Right ventricle myocardium inferior (tissue), 1 donor: ENCODE data around the gene ARPP21. TPM values are rescaled to one million over a fixed set of nuclear protein-coding genes. Genes with fewer than 3 reads are reported as not detected.

Experiments
- ATAC-seq: fragments of 200-7000 bp; cut with Tn5 transposase; one replicate; pipeline ENCODE4 v1.9.1; 2020; ENCODE audit warnings: mild to moderate bottlenecking, moderate library complexity
- DNase-seq: peaks from one replicate; pipeline ENCODE4 v3.0.0; 2021; ENCODE audit errors: missing footprints
- intact Hi-C: fragments of 100-400 bp; cut with DNase I; formaldehyde crosslinking; loops from one replicate; pipeline ENCODE4 v1.11.0; 2022
- total RNA-seq: library from RNA; stranded (reverse); fragmentation: NEBNext Ultra II Directional; extraction: Animal tissue kit (Norgen Biotek cat#: 25700); gene quantifications from one replicate; pipeline ENCODE4 v1.2.1, GENCODE V29; 2021
- donor health status: DM: no; HTN: yes; CAD: no; lungs with severe emphysema.

Gene ARPP21
- total RNA-seq, 1 donor from 2014 or later = not detected

DNA sequence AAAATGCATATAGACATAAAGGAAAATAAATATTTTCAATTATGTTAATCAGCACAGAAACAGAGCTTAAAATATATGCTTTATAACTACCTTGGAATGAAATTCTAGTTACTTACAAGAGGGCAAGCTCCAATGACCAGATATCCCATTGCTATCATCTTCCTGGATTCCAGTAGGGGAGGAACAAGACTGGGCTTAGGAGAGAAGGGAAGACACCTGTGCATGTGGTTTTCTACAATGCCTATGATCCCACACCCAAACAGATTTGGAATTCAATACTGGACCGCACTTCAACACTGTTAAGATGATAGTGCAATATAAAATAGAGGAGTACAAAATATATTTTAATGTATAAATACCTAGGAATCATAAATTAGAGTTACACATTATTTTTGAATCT lies 79.6 kb downstream of the ARPP21 start:
- ATAC-seq = no peak
- intact Hi-C loops = no loop called here
- DNase-seq = no peak

DNA sequence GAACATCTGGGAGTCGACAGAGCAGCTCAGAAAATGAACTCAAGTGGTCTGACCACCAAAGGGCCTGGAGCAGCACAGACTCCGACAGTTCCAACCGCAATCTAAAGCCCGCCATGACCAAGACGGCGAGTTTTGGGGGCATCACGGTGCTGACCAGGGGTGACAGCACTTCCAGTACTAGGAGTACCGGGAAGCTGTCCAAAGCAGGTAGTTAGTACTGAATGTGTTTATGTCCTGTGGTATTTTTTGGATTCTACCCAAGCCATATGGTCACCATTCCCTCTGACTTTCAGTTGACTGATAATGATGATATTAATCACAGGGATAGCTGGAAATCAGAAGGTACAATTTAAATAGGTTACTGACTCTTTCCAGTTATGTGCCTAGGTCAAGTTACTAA lies 82.3 kb downstream of the ARPP21 start:
- ATAC-seq (no peak), DNase-seq (peak; percentile 30)
- intact Hi-C loops = no loop called here

DNA sequence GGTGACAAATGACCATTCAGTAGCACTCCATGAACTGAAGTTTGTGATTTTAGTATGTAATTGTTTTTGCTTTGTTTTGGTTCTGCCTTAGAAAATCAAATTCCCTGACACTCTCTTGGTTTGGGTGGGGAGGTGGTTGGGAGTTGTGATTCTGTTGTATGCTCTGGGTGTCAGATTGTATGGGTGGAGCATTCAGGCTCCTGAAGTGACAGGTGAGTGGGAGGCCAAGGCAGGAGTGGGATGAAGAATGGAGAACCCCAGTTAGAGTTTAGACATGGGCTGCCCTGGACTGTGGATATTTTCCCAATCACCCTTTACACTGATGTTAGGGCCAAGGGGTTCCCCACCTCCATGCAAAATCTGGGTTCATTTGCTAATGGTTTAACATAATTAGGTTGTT lies 83.6 kb downstream of the ARPP21 start:
- ATAC-seq = no peak
- intact Hi-C loops = no loop called here
- DNase-seq = no peak

DNA sequence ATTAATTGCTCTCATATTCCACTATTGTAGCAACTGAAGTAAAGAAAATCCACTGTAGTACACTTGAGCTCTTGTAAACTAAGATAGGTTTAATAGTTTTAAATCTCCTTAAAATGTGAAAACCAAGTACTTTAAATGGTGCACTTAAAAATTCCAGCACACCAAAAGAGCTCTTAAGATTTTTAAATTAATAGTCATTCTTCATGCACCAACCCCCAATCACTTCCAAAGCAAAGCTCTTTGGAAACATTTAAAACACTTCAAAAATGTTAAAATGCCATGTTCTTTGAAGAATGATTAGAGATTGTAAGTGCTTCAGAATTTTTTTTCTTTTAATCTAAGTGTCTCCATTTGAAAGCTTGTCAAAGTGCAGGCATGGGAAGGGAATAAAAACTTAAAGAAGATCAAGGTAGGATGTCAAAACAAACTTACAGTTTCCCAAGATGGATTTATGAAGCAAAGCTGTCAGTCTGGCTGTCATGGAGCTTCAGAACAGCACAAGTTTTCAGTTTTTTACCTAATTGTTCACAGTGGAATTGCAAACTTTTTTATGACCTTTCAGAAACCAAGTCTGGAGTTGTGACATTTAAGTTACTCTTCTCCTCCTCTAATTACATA lies 84.3 kb downstream of the ARPP21 start:
- no peak for DNase-seq
- intact Hi-C loops = no loop called here
- no peak for ATAC-seq

DNA sequence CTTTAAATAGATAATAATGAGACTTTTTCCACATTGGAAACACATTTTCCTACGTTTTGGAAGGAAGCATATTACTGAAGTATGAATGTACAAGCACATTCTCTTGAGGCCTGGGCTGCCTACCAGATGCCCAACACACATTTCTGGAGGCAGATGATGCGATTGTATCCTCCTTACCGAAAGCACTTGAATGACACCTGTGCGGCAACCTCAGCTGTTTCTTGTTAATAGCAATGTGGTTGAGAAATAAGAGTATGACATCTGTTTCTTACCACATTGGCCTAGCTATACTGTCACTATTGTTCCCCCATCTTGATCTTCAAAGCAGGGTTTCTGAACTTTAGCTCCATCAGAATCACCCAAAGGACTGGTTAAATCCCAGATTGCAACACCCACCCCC lies 84.8 kb downstream of the ARPP21 start:
- DNase-seq (no peak), ATAC-seq (no peak)
- intact Hi-C loops = no loop called here

DNA sequence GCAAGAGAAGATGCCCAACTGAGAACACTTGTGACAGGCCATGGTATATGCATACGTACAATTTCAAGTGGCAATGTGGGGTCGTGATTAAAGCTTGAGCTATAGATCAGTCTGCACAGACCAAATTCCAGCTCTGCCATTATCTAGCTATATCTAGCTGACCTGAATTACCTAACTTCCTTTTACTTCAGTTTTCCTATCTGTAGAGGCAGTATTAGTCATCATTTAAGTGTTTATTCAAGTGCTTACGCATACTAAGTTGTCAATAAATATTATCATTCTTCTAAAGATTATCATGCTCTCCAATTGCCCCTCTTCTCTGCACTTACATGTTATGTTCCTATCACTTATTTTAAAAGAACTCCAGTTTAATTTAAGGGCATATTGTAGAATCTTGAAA lies 87.9 kb downstream of the ARPP21 start:
- DNase-seq (no peak), ATAC-seq (no peak)
- intact Hi-C loops = no loop called here

DNA sequence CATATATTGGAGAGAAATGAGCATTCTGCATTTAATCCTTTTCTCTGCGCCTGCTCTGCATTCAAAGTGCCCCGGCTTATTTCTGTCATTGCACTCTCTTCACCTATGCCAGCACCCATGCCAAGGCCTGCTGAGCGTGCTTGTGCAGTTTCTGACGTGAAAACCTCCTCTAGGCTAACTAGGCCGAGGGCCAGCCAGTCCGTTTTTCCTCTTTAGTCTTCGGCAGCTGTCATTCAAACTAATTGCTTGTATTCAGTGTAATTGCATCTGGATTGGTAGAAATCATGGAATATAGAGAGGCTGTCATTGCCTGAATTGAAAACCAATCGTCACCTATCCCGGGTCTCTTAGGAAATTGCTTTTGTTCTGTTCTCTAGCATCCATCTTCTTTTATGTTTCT lies 94.0 kb downstream of the ARPP21 start:
- intact Hi-C loops = no loop called here
- no peak for DNase-seq
- ATAC-seq = no peak

DNA sequence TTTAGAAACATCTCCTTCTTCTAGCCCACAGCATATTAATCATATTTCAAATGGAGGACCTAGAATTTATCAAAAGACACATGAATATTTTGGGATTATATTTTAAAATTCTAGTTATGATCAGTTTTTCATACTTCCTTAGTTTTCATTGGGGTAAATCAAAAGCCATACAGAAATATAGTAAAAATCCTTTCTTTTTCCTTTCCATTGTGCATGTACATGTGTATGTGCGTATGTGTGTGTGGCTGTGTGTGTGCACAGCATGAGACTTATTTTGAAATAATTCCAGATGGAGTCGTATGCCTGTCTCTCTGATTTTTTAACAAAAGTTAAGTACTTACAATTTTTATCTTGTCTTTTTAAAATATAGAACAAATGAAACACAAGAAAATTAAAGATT lies 94.5 kb downstream of the ARPP21 start:
- intact Hi-C loops = no loop called here
- DNase-seq = no peak
- ATAC-seq = no peak

DNA sequence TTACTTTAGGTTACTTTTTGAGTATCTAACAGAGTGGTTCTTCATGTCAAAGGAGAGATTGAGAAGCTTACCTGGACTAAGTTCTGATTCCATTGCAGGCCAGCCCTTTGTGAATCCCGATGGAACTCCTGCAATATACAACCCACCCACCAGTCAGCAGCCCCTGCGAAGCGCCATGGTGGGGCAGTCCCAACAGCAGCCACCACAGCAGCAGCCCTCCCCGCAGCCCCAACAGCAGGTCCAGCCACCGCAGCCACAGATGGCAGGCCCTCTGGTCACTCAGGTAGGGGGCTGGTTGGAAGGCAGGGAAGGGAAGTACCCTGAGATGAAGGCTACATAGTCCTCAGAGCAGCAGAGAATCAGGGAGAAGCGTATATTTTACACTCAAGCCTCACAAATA lies 97.8 kb downstream of the ARPP21 start:
- intact Hi-C loops = no loop called here
- ATAC-seq (no peak), DNase-seq (peak; percentile 43)

DNA sequence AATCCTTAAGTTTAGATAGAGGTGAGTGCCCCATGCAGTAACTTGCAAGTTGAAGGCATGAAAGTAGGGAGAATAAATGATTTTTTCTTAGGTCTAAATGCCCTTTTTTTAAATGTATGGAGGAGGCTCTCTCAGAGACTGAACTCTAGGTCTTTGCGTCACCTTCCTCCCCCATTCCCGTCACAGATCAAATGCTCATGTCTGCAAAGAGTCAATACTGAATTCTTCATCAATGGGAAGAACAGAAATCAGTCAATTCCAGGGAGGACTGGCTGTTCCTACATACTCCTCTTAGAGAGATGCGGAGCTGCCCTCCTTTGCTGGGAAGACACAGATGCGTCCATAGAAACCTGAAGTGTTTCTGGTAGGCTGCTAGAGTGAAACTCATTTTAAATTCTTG lies 98.2 kb downstream of the ARPP21 start:
- intact Hi-C loops = no loop called here
- ATAC-seq = no peak
- no peak for DNase-seq

DNA sequence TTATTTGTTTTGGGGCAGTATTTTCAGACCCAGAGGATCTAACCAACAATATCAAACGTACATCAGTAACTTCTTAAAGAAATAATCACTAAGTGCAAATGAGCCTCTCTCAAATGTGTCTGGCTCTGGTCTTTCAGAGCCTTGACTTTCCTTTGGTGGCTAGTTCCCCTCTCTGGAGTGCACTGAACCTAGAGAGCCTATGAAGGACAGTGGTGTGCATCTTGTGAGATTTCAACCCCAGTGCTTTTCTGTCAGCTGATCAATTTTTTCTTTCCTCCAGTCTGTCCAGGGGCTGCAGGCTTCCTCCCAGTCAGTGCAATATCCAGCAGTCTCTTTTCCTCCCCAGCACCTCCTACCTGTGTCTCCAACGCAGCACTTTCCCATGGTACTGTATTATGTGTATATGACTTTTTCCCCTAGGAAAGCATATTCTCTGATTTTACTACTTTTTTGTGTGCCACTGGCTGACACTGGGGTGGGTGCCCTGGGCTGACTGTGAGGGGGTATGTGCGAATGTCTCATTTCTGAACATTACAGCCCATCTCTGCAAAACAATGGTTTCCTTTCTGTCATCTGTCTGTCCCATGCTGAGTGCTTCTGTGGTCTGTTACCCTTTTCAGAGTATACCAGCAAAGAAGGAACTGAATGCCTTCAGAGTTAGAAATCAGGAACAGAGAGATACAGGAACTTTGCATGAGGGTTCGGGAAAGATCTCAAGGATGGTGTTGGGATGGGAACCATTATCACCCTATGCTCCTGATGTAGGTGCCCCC lies 98.8 kb downstream of the ARPP21 start:
- no peak for DNase-seq
- ATAC-seq = no peak
- intact Hi-C loops = no loop called here

DNA sequence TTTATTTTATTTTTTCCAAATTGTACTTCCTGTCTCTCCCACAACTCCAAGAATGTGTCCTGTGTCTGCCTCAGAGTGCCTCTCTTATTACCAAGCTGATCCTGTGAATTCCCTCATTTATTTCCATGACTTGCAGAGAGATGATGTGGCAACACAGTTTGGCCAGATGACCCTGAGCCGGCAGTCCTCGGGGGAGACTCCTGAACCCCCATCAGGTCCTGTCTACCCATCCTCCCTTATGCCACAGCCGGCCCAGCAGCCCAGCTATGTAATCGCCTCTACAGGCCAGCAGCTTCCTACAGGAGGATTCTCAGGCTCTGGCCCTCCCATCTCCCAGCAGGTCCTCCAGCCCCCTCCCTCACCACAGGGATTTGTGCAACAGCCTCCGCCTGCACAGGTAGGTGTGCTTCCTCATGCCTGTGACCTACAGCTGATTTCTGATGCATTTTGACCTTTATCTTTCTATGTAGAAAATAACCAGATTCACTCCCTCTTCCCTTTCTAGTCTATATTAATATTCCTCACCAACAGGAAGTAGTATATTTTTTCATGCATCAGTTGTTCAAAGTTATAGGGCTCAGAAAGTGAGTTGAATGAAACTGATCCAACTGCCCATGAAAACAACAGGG lies 100.0 kb downstream of the ARPP21 start:
- DNase-seq = peak; percentile 55
- ATAC-seq = no peak
- intact Hi-C loops = no loop called here

DNA sequence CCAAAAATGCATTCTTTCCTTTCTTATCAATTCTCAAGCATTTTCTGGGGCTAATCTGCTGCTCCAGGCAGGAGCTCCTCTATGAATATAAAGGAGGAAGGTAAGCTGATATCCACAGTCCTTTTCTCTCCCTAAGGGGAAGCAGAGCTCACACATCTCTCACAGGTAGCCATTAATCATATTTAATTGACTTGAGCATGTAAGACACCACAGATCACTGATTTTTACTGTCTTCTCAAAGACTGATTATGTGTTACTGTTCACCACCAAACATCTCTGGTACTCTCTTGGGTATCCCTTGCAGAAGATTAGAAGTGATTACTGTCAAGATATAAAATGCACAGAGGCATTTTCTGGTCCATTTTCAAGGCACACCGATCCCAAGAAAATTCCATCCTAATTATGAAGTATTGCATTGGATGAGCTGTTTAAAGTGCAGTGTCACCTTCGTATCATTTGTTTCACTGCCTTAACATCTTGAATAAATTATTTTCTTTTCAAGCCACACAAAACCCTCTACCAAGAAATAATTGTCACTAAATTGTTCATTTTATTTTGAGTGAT lies 100.7 kb downstream of the ARPP21 start:
- no peak for ATAC-seq
- DNase-seq = no peak
- intact Hi-C loops = no loop called here

DNA sequence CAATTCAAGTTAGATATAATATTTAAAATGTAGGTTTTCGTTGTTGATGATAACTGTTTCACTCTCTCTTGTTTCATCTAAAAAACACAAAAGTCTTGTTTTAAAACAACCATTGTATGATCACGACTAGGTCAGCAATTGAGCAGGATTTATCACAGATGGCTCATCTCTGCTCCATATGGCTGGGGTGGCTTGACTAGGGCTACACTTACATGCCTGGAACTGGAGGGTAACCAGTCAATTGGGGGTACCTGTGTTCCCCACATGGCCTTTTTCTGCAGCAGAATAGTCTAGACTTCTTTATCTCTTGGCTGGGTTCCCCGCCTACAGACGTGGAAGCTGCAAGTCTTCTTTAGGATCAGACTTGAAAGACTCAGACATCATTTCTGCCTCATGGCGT lies 103.9 kb downstream of the ARPP21 start:
- intact Hi-C loops = no loop called here

DNA sequence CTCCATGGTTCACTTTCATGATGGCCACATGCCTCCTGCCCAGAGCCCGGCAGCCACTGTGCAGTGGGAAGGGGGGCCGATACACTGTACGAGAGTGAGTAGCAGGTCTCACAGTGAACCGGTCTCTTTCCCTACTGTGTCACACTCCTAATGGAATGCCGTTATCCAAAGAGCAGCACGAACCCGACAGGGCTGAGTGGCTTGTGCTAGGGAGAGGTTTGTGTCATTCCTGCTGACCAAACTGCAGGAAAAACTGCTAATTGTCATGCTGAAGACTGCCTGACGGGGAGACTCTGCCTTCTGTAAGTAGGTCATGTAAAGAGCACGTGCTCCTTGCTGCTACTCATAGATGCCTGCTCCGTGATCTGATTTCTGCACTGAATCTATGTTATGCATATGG lies 105.1 kb downstream of the ARPP21 start:
- intact Hi-C loops = no loop called here
- ATAC-seq (no peak), DNase-seq (no peak)

More for the DNA sequence above, 103.9 kb downstream of the ARPP21 start:
- no peak for DNase-seq
- no peak for ATAC-seq

DNA sequence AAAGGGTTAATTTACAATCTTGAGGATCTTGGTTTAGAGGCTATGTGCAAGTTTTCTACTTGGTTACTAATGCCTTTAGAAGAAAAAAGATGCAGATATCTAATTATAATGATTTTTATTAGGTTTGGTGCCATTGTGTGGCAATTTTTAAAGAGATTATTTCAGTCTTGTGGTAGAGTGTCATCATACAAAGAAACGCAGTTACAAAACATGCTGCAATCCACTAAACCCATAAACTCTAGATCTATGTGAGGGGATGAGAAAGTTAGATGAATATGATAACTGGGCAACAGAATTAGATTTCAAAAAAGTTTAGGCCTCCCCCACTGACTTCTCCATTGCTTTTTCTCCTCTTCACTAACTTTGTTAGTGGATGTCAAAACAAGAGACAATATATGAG lies 106.0 kb downstream of the ARPP21 start:
- DNase-seq (no peak), ATAC-seq (no peak)
- intact Hi-C loops = no loop called here

DNA sequence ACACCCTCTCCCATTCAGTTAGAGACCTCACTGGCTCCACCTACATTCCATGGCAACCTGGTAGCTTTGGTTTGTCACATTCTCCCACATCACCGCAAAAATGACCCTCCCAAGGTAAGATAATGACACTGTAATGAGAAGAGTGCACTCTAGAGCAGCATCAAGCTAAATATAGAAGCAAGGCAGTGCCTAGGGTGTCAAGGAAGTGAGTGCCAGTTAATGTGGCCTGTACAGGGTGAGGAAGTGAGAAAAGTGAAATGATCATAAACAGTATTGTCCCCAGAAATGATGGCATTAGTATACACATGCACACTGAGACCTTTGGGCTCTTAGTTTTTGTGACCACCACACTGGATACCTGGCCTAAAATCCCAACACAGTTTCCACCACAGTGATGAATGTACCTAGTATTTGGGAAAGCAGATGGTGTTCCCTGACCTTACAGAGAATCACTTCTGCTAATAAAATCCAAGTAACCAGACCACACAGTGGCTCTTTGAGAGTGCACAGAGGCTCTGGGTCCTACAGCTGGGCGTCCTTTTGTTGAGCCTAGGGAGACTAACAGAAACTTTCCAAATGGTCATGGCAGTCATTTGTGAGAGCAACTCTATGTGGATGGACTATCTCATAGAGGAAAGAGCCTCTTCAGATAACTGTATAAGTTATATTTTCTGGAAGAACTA lies 106.6 kb downstream of the ARPP21 start:
- no peak for ATAC-seq
- intact Hi-C loops = no loop called here

DNA sequence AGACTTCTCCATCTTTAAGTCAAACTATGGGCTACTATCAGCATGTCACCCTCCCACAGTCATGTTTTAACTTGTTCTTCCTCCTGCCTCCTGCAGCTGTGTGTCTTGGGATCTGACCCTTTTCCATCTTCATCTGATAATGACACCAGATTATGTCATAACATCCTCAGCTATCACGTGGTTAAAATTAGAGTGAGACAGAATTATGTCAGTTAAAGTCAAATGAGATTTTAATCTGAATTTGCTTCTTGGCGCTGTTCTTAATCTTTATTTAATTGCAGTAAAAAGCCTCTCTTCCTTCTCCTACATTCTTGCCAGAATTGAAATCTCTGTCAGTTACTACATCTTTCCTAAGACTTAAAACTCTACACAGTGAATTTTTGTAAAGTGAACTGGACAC lies 107.2 kb downstream of the ARPP21 start:
- DNase-seq = no peak
- ATAC-seq = no peak
- intact Hi-C loops = no loop called here

More for the DNA sequence above, 106.6 kb downstream of the ARPP21 start:
- no peak for DNase-seq

DNA sequence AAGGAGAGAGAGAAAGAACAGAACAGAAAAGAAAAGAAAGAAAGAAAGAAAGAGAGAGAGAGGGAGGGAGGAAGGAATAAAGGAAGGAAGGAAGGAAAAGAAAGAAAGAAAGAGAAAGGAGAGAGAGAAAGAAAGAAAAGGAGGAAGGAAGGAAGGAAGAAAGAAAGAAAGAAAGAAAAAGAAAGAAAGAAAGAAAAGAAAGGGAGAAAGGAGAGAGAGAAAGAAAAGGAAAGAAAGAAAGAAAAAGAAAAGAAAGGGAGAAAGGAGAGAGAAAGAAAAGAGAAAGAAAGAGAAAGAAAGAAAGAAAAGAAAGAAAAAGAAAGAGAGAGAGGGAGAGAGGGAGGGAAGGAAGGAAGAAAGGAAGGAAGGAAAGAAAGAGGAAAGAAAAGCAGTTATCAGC lies 108.8 kb downstream of the ARPP21 start:
- no peak for ATAC-seq
- intact Hi-C loops = no loop called here
- DNase-seq = no peak
